ENCODE results near the gene HPSE2. TPM values are rescaled to one million over a fixed set of nuclear protein-coding genes. Genes with fewer than 3 reads are reported as not detected.

The HPSE2 gene
- total and polyA plus RNA-seq, 2 of the 8 experiments (the other 6 are each of a cell fraction or from before 2014, with no cell fraction given): 0.41 to 0.58 TPM

GRCh38 chr10:98881789-98882188 is 353.9 kb downstream of the HPSE2 start (continued):
- TF ChIP-seq CHD7 (IDR thresholded peaks at IDR 0.05; ENCODE audit: insufficient replicate concordance, low read length) (no peak), TEAD4 (IDR thresholded peaks at IDR 0.05; ENCODE audit: low read depth, low read length) (no peak), EGR1 (IDR thresholded peaks at IDR 0.05; ENCODE audit: borderline replicate concordance, low read depth, low read length) (no peak), TBP (IDR thresholded peaks at IDR 0.05; ENCODE audit: low read depth, low read length) (no peak), E2F6 (IDR thresholded peaks at IDR 0.05) (no peak), NANOG (IDR thresholded peaks at IDR 0.05; ENCODE audit: insufficient read depth, low read depth, low read length, poor library complexity, severe bottlenecking) (no peak), BACH1 (IDR thresholded peaks at IDR 0.05; ENCODE audit: low read length) (no peak), SP4 (IDR thresholded peaks at IDR 0.05; ENCODE audit: low read length) (no peak), ZNF274 (IDR thresholded peaks at IDR 0.05; ENCODE audit: borderline replicate concordance, extremely low read depth, low read length) (no peak), SP1 (IDR thresholded peaks at IDR 0.05; ENCODE audit: low read depth, low read length) (no peak)

Measured in H1 (cell line).